Measurements from ENCODE around the gene BAZ2B. TPM values are rescaled to one million over a fixed set of nuclear protein-coding genes. Genes with fewer than 3 reads are reported as not detected.

BAZ2B gene
- total and polyA plus RNA-seq, 2 donors (not counting 3 experiments of a cell fraction or from before 2014, with no cell fraction given) = 22.1 to 73.8 TPM

DNA sequence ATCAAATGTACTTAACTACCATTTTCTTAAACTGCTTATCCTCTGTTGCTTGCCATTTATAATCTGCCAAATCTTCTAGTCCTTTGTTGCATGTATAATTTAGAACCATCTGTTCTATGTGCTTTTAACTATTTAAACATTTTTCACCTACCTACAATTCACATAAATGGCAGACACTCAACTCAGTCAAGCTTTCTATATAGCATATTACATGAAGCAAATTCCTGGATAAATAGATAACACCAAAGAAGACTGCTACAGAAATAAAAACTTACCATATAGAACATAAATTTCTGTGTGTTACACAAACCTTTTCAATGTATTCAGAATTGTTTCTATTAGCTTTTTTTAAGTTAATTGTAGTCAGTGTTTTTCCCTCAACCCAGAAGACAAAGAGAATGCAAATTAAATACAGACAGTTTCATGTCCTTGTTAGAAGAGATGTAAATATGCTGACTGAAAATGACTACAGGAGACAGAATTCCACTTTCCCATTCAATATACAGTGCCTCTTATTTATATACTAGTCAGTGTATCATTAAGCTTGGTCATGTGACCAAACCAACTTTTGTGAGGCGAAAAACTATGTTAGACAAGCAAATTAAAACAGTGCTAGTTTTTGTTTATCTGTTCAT lies 2.6 kb downstream of the BAZ2B start:
- H4K20me1 ChIP-seq (replicated peaks; ENCODE audit: control insufficient read depth, extremely low read depth, insufficient read depth, low read length) = peaks cover 5% of the 10 kb centered on the region
- dilution Hi-C loops (cut with MboI; ENCODE audit: extremely low pct_ligation_motif_present, low sequenced_read_pairs) (loop anchor here (25.0 kb wide), 1 partner anchor 99 kb away; the partner anchor contains the start of gene MARCHF7), intact Hi-C loops (cut with micrococcal nuclease) (loop anchor here (2.0 to 10.0 kb wide), 3 partner anchors 183 to 351 kb away; no protein-coding TSS in a partner anchor)
- H3K27ac ChIP-seq (ENCODE audit: insufficient read depth, low read depth, low read length) = peak overlapping the region; percentile 100
- H2AFZ ChIP-seq (ENCODE audit: low read depth, low read length) = no peak overlapping the region
- CTCF ChIA-PET = interaction anchor here (1.0 to 1.7 kb wide), 4 partner anchors 9 to 354 kb away, joined by 3 to 5 read pairs (median 4); partner anchors contain the start of gene MARCHF7
- no peaks in the 10 kb centered on the region for H3K9me3 ChIP-seq (replicated peaks; ENCODE audit: control insufficient read depth, insufficient read depth, low read length)
- peak overlapping the region; percentile 100 for H3K9ac ChIP-seq (replicated peaks; ENCODE audit: extremely low read depth, insufficient read depth, low read length)
- DNase-seq (ENCODE audit: low read depth, low spot score) (peak; percentile 72), FAIRE-seq (no peak)
- H3K4me1 ChIP-seq (ENCODE audit: control insufficient read depth, extremely low read depth, insufficient read depth, low read length) = peaks cover 30% of the 10 kb centered on the region
- POLR2A ChIA-PET = interaction anchor here (0.6 to 2.4 kb wide), 3 partner anchors 64 to 100 kb away, joined by 3 to 18 read pairs (median 5); partner anchors contain the start of gene MARCHF7
- BruUV-seq (replicated peaks) = no TSS peak
- peak overlapping the region; percentile 49 to 100 (median 100) for H3K4me3 ChIP-seq (replicated peaks in 1 of 3; ENCODE audit: insufficient read depth in 1 of 3, low read depth in 1 of 3, low read length in 3 of 3)
- no peaks in the 10 kb centered on the region for H3K9me1 ChIP-seq (replicated peaks; ENCODE audit: control insufficient read depth, extremely low read depth, insufficient read depth, low read length)
- H3K79me2 ChIP-seq (ENCODE audit: control insufficient read depth, insufficient read depth, low read length) = peaks cover 37% of the 10 kb centered on the region
- no peaks in the 10 kb centered on the region for H3K27me3 ChIP-seq (ENCODE audit: control insufficient read depth in 2 of 2, insufficient read depth in 2 of 2, low read length in 2 of 2)
- peak overlapping the region; percentile 100 for H3K4me2 ChIP-seq (ENCODE audit: insufficient read depth, low read length)
- TF ChIP-seq GATA2 (IDR thresholded peaks at IDR 0.05; ENCODE audit: insufficient read depth, insufficient read length, low read depth, low read length) (no peak), FOS (IDR thresholded peaks at IDR 0.05; ENCODE audit: borderline replicate concordance, insufficient read depth, low read length) (no peak), POLR2A (IDR thresholded peaks at IDR 0.05; ENCODE audit: low read depth, low read length) (no peak), MYC (IDR thresholded peaks at IDR 0.05; ENCODE audit: low read depth, low read length) (no peak), EZH2 (IDR thresholded peaks at IDR 0.05; ENCODE audit: borderline replicate concordance, low read depth, low read length, severe bottlenecking) (no peak), JUN (IDR thresholded peaks at IDR 0.05; ENCODE audit: borderline replicate concordance, insufficient read depth, insufficient read length, low read depth) (no peak), POLR2AphosphoS5 (IDR thresholded peaks at IDR 0.05; ENCODE audit: insufficient read depth, low read depth, low read length) (no peak), MAX (IDR thresholded peaks at IDR 0.05; ENCODE audit: insufficient read depth, insufficient read length) (no peak)
- TF ChIP-seq, protein P1, sequence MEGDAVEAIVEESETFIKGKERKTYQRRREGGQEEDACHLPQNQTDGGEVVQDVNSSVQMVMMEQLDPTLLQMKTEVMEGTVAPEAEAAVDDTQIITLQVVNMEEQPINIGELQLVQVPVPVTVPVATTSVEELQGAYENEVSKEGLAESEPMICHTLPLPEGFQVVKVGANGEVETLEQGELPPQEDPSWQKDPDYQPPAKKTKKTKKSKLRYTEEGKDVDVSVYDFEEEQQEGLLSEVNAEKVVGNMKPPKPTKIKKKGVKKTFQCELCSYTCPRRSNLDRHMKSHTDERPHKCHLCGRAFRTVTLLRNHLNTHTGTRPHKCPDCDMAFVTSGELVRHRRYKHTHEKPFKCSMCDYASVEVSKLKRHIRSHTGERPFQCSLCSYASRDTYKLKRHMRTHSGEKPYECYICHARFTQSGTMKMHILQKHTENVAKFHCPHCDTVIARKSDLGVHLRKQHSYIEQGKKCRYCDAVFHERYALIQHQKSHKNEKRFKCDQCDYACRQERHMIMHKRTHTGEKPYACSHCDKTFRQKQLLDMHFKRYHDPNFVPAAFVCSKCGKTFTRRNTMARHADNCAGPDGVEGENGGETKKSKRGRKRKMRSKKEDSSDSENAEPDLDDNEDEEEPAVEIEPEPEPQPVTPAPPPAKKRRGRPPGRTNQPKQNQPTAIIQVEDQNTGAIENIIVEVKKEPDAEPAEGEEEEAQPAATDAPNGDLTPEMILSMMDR (IDR thresholded peaks at IDR 0.05; ENCODE audit: extremely low read depth in 1 of 2, insufficient read depth in 1 of 2, low read depth in 1 of 2, low read length in 2 of 2) = no peak
- no peaks in the 10 kb centered on the region for H3K36me3 ChIP-seq (ENCODE audit: control insufficient read depth in 2 of 2, extremely low read depth in 1 of 2, insufficient read depth in 2 of 2, low read length in 2 of 2)

Data from endothelial cell of umbilical vein (primary cell).